PC-9 (cell line): ENCODE measurements around the gene MAGI2.

Experiments used
- EZH2 ChIP-seq: fragments of 200-600 bp; sonication (generic); IDR thresholded peaks from 2 replicates; pipeline ENCODE4 v1.8.0; 2017; ENCODE audit warnings: antibody characterized with exemption, low read depth
- TF ChIP-seq, protein P1 (sequence below): fragments of 200-600 bp; sonication (generic); conservative IDR thresholded peaks from 2 replicates; pipeline ENCODE4 v1.6.1; 2017; ENCODE audit warnings: mixed run types, antibody characterized with exemption, mild to moderate bottlenecking, moderate library complexity

DNA sequence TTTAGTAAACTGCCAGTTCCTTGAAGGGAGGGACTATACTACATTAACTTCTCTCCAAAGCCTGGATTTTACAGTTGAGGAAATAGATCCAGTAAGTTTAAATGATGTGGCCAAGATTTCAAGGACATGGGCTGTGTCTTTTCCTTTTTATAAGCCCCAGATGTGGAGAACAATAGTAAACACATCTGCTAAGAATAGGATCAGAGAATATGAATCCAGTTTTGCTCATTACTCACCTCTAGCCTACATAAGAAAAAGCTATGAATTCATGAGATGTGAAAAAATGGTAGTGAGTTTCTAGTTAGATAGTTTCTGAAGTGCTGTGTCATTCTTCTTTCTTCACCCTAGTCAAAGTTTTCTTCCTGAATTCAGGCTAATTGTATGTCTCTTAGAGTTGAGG is 38.6 kb downstream of the MAGI2 start:
- TF ChIP-seq, protein P1, sequence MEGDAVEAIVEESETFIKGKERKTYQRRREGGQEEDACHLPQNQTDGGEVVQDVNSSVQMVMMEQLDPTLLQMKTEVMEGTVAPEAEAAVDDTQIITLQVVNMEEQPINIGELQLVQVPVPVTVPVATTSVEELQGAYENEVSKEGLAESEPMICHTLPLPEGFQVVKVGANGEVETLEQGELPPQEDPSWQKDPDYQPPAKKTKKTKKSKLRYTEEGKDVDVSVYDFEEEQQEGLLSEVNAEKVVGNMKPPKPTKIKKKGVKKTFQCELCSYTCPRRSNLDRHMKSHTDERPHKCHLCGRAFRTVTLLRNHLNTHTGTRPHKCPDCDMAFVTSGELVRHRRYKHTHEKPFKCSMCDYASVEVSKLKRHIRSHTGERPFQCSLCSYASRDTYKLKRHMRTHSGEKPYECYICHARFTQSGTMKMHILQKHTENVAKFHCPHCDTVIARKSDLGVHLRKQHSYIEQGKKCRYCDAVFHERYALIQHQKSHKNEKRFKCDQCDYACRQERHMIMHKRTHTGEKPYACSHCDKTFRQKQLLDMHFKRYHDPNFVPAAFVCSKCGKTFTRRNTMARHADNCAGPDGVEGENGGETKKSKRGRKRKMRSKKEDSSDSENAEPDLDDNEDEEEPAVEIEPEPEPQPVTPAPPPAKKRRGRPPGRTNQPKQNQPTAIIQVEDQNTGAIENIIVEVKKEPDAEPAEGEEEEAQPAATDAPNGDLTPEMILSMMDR = no peak
- no peak for TF ChIP-seq EZH2
